ENCODE results near the gene NME2.

GRCh38 chr17:51149163-51149562 lies 17.0 kb upstream of the NME2 start:
- no peak for TF ChIP-seq CTCF (IDR thresholded peaks at IDR 0.05; ENCODE audit: borderline replicate concordance, extremely low read depth, low read length, poor library complexity, severe bottlenecking)
- no peak for TF ChIP-seq EZH2 (IDR thresholded peaks at IDR 0.05; ENCODE audit: borderline replicate concordance, low read depth, low read length, severe bottlenecking)

Measured in DND-41 (cell line).